Activated CD4-positive, alpha-beta T cell treated with anti-CD3 and anti-CD28 coated beads, Interleukin-2, amount 50 U/mL, for 4 hours (primary cell): ENCODE data around the gene NGF.

Experiments
- DNase-seq, 2 experiments: peaks; one replicate each; pipeline ENCODE4 v3.0.0-alpha.2; 2020

Gene NGF

DNA sequence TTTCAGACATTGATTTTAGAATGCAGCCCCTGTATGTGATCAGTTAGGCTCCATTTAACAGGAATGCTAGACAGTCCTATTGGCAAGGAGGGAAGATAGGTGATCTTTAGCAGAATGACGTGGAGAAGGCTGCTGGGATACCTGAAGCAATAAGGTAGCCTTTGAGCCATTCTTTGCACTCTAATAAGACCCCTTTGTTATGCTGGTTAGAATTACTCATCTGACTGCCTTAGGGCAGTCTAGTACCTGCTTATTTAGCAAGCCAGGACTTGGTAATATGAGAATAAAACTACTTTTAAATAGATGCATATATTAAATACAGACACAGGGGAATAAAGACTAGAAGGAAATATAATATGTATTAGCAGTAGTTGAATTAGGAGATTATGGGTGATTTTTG, 29.1 kb downstream of the NGF start:
- DNase-seq = no peak

- no peak for DNase-seq
Observed at GRCh38 chr1:115307661-115308060, 30.4 kb downstream of the NGF start.

DNA sequence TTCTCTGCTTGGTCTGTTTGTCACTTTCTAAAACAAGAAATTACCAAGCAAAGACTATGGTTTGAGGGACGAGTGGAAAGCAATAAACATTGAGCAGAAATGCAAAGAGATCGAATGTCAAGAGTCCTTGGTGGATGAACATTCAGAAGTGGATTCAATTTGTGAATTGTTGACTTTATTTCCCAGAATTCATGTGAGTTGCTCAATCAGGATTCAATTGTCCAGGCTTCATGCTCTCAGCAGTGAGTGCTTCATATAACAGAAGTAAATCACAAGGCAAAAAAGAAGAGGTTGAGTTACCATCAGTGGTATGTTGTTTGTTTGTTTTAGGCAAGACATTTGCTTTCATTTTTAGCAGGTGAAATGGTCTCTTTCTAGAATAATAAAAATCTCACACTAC, 31.9 kb downstream of the NGF start:
- DNase-seq = no peak

DNA sequence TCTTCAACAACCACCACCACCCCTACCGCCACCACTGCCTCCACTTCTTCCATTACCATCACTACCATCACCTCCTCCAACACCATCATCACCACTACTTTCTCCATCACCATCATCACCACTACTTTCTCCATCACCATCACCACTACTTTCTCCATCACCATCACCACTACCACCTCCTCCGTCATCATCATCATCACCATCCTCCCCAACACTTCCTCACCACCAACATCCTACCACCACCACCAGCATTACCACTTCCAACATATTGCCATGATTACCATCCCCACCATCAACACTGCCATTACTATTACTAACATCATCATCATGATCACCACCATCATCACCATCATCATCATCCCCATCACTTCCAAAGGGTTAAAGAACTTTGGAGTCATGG, 34.7 kb downstream of the NGF start:
- DNase-seq = no peak

- DNase-seq = no peak
Observed at GRCh38 chr1:115302390-115302961, 35.6 kb downstream of the NGF start.

DNA sequence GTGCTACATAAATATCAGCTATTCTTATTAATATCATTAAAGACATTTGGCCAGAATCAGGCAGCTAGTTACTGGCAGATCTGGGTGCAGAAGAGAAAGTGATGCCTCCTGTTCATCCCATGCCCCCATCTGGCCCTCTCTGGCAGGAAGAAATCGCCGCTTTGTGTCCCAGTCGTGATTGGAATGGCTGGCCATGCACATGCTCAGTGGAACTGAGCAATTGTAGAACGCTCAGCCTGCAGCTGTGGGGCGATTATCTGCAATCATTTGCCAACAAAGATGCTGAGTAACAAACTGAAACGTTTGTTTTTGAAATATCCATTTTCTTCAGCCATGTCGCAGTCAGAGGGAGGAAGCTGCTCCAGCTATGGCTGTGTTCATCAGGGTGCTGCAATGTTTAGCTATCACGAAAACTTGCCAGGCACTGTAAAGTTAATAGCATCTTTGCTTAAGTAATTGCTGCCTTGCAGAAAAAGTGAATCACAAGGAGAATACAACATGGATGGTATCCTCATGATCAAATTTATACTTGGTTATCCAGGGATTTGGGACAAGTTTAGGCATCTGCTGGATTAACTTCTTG, 36.5 kb downstream of the NGF start:
- no peak for DNase-seq

- DNase-seq = no peak
Observed at GRCh38 chr1:115300087-115300876, 37.8 kb downstream of the NGF start.

- no peak for DNase-seq
Observed at GRCh38 chr1:115299266-115299665, 38.8 kb downstream of the NGF start.

DNA sequence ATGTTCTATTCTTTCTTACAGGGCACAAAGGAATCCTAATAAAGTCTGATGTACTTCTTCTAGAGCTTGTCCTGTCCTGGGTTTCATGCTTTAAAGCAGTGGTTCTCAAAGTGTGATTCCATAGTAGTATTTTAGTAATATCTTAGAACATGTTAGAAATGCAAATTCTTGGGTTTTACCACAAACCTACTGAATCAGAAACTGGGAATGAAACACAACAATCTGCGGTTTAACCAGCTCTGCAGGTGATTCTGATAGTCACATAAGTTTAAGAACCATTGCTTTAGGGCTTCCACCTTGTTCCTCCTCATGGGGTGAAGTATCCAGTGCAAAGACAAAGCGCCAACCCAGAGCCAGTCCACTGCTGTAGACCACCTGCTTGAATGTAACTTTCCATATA, 41.1 kb downstream of the NGF start:
- no peak for DNase-seq

- DNase-seq = no peak
Observed at GRCh38 chr1:115295904-115296696, 41.9 kb downstream of the NGF start.

DNA sequence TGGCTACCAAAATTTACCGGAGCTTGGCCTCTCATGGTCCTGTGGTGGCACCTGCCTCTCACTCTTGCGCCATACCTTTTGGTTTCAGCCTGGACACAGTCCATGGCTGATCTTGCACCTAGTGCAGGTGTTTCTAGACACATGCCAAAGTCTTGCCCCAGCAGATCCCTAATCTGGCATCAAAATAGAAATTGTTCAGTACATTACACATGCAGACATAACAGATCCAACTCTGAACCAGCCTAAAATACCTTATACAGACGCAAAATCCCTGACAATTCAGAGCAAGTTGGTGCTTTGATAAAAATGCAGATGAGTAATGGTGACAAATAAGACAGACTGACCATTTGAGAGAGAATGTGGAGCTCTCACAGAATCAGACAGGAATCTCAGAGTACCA, 44.1 kb downstream of the NGF start:
- no peak for DNase-seq

DNA sequence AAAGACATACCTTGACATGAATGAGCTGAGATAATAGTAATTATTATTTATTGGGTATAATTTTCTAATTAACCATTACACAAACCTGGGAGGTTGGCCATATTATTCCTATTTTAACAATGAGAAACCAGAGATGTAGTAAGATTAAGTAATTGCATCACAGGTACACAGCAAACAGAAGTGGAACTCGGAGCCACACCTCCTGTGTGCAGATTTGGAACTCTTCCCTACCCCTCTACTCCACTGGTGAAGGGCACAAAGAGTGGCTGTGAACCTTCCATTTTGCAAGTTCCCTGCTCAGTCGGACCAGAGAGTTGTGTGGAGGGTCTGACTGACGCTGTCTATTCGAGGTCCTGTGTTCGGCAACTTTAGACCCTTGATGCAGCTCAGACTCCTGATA, 45.0 kb downstream of the NGF start:
- DNase-seq = no peak

DNA sequence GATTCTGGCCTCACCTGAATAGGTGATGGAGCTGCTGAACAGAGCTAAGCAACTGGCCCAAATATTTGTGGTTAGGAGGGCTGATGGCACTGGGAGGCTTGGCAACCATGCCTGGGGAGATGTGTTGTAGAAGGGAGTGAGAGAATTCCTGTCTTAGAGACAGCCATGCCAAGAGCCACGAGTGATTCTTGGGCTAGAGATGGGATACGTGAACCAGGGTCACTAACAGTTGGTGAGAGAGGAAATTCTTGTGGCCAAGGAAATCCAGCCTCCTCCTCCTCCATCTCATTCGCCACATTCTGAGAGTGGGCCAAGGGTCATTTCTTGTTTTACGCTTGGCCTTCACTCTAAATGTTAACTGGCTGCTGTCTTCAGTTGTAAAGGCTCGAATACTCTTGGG, 46.3 kb downstream of the NGF start:
- no peak for DNase-seq

DNA sequence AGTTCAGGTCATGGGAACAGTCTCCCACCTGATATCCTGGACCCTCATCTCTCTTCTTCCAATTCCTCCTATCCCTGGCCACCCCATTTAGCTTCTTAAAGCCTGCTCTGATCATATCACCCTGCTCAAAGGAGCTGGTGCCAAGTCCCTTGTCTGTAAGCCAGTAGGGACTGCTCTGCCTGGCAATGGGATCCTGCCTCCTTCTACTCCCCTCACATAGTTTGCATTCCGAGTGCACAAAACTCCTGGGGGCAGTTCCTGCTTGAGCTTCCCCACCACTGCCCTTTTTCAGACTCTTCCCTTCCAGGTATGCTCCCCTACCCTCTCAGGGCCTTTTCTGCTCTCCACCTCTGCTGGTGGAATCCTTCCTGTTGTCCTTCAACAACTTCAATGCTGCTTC, 48.1 kb downstream of the NGF start:
- no peak for DNase-seq

DNA sequence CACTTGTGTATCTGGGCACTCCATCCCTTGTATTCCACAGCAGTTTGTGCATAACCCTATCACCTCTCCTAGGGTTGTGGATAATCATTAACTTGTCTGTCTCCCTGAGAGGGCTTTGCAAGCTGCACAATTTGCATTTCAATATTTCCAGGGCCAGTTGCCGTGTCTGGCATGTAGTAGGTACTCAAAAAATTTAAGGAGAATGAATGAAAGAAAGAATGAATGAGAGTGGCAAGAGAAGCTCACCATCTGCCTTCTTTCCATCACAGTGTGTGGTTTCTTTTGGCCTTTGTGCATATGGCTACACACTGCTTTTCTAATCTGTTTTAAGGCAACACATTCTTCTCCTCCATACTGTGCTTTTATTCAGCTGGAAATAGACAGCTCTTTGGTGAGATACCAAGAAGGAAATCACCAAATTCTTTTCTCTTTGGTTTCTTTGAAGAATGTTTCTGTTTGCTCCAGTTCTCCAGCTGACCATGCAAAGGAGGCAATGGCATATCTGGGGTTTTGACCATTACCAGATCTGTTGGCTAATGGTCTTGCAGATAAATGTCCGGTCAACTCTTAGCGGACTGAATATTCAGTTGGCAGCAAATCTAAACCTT, 49.4 kb downstream of the NGF start:
- DNase-seq = no peak

DNA sequence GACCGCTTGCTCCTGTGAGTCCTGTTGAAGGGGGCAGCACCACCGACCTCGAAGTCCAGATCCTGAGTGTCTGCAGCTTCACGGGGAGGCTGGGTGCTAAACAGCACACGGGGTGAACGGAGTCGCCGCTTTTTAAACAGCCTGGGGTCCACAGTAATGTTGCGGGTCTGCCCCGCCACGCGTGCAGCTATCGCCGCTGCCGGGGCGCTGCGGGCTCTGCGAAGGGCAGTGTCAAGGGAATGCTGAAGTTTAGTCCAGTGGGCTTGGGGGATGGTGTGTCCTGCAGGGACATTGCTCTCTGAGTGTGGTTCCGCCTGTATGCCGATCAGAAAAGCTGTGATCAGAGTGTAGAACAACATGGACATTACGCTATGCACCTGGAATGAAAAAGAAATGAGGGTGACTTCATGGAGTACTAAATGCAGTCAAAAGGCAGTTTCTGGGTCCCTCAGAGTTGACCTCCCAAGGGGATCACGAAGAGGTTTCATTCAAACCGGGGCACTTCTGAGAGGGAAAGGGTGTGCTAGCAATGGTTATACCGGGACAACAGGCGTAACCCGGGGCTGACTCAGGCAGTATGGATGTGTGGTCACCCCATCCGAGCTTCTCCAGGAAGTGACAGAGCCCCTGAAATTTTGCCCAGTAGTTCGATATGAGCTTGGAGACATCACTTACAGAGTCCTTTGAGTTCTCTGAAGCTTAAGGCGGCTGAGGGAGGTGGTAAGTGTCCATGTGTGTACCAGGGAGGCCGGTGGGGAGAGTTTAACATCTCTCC, 51.4 kb downstream of the NGF start:
- no peak for DNase-seq

DNA sequence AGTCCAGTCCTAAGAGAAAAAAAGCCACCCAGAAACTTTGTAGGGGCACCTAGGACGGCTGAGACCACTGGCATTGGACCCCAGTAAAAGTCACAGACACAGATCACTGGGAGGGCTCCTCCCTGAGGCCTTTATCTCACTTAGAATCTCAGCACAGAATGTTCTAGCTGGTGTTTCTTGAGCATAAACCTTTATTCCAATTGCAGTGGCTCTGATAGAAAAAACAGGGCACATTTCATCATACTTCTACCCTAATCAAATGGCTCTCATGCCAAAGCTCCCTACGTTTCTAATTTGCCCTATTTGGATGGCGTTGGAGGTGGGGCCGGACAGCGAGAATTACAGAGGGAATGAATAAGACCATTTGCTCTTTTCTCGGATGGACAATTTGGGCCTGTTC, 53.8 kb downstream of the NGF start:
- DNase-seq = no peak

GRCh38 chr1:115283681-115284146, 54.3 kb downstream of the NGF start:
- DNase-seq = no peak

- DNase-seq = no peak
Observed at GRCh38 chr1:115283249-115283648, 54.8 kb downstream of the NGF start.

GRCh38 chr1:115282807-115283208, 55.2 kb downstream of the NGF start:
- no peak for DNase-seq

DNA sequence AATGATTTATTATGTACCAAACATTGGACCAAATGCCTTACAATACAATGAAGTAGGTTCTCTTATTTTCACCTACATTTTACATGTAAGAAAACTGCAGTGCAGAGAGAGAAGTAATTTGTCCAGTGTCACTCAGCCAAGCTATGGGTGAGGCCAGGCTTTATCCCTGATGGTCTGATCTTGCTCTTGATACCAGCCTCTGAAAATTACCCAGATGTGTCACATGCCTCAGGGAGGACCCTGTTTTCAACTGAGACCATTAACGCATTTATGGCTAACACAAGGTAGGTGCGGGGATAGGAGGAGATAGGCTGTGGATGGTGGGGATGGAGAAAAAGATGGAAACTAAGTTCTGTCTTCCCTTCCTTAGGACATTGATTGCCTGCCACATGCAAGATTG, 56.9 kb downstream of the NGF start:
- no peak for DNase-seq

DNA sequence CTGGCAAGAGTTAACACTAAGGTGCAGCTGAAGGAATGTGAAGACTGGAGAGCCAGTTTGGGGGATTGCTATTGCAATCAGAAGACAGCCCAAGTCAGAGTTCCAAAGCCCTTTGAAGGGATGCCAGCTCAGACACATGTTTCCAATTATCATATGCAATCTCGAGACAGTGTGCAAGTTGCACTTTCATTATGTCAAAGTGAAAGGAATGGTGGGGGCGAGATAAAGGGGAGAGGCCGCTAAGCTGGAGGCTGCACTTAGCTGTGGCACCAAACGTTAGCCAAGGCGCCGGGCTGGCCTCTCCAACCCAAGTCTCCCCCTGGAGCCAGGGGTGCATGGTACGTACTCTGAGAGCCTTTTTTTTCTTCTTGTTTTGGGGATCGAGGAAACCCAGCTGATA, 58.0 kb downstream of the NGF start:
- DNase-seq = no peak
